ENCODE data around the gene FBL.

GRCh38 chr19:39890755-39891551 is 44.8 kb upstream of the FBL start:
- TF ChIP-seq CTCF (IDR thresholded peaks at IDR 0.05) (no peak), POLR2AphosphoS5 (IDR thresholded peaks at IDR 0.05; ENCODE audit: low read depth, low read length) (no peak)

Data from Panc1 (cell line).